Gastroesophageal sphincter (tissue), 4 donors: ENCODE data around the gene PNPLA7. TPM values are rescaled to one million over a fixed set of nuclear protein-coding genes. Genes with fewer than 3 reads are reported as not detected.
"Not testable (repeated sequence)": the region's sequence is repeated elsewhere in the genome, so short reads cannot be mapped to it uniquely, and the experiment has no call there.

Source experiments
- ATAC-seq: fragments of 150-250 bp; one replicate; pipeline ENCODE4 v1.9.1; 2016; ENCODE audit warnings: mild to moderate bottlenecking, moderate library complexity
- H3K27ac ChIP-seq, 4 donors: fragments of 200-600 bp; sonication (generic) in 3 of 4; 1 replicate in 3 of 4; 2 replicates in 1 of 4; pipeline ENCODE4 v1.5.1; 2016 to 2019
- H3K27me3 ChIP-seq: fragments of 200-600 bp; sonication (generic); one replicate; pipeline ENCODE4 v1.5.1; 2019
- H3K36me3 ChIP-seq, 2 donors: fragments of 200-600 bp; sonication (generic); one replicate each; pipeline ENCODE4 v1.5.1; 2019; ENCODE audit warnings: control low read depth in 1 of 2
- H3K4me1 ChIP-seq, 3 donors: fragments of 200-600 bp; sonication (generic); 1 replicate in 2 of 3; 2 replicates in 1 of 3; pipeline ENCODE4 v1.5.1; 2016 to 2019; ENCODE audit warnings: control low read depth in 2 of 3
- H3K4me3 ChIP-seq, 2 donors: fragments of 200-600 bp; sonication (generic); one replicate each; pipeline ENCODE4 v1.5.1; 2019; ENCODE audit warnings: mild to moderate bottlenecking in 1 of 2, moderate library complexity in 1 of 2
- H3K9me3 ChIP-seq, 3 donors: fragments of 200-600 bp; sonication (generic); one replicate each; pipeline ENCODE4 v1.5.1; 2017 to 2019; ENCODE audit warnings: control low read depth in 2 of 3
- EP300 ChIP-seq: sonication (generic); formaldehyde crosslinking; IDR thresholded peaks from one replicate; pipeline ENCODE4 v1.6.1; 2017; ENCODE audit warnings: antibody characterized with exemption, mild to moderate bottlenecking
- POLR2A ChIP-seq, 2 donors: fragments of 450-650 bp; IDR thresholded peaks; one replicate each; pipeline ENCODE4 v1.6.1; 2017; ENCODE audit warnings: antibody characterized with exemption in 2 of 2, mild to moderate bottlenecking in 2 of 2, moderate library complexity in 1 of 2
- POLR2AphosphoS5 ChIP-seq: sonication (generic); formaldehyde crosslinking; IDR thresholded peaks from one replicate; pipeline ENCODE4 v1.6.1; 2017; ENCODE audit warnings: antibody characterized with exemption
- WGBS, 2 donors: methylation state at CpG; one replicate each; pipeline ENCODE4 v1.1.5; 2018; ENCODE audit warnings: low coverage in 1 of 2; 5-methylcytosine and 5-hydroxymethylcytosine counted together
- total RNA-seq, 4 donors: library from RNA; depleted of rRNA; stranded (reverse); fragments of >200 nt; gene quantifications; one replicate each; pipeline ENCODE4 v1.1.0, GENCODE V29; 2016
- TF ChIP-seq, protein P1 (sequence below), 4 experiments: fragments of 200-600 bp in 2 of 4; fragments of 450-650 bp in 2 of 4; sonication (generic) in 1 of 4; IDR thresholded peaks; one replicate each; pipeline ENCODE4 v1.5.1; 2017 to 2019; ENCODE audit warnings: antibody characterized with exemption in 4 of 4, mild to moderate bottlenecking in 2 of 4, moderate library complexity in 2 of 4

PNPLA7 gene
- total RNA-seq, 4 donors from 2014 or later, result 2.0 to 11.2 (median 6.6) TPM

DNA sequence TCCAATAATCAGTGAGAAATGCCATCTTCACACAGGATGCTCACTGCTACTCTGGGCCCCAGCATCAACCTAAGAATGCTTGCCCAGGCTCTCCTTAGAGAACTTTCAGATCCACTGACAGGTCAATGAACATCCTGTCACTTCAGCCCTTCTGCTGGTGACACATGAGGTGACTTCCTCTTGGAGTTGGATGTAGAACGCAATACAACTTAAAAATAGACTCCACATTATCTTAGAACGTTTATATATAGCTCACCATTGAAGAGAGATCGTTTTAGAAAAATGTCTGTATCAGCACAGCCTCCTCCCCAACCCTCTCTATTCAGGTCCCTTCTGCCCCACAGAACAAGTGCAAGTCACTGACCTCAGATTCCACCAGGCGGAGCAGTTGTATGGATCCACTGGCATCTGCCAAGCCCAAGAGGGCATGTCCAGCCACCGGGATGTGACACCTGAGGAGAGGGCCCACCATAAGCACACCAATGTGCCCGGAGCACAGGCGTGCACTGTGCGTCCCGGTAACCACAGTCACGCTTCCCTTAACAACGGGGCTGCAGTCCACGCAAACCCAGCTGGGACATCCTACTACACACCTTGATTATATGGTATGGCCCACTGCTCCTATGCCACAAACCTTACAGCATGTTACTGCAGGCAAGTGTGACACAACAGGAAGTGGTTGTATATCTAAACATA, 25.7 kb upstream of the PNPLA7 start:
- Histone ChIP-seq H3K27me3 (no peaks in the 10 kb centered on the region), H3K4me1 (peaks cover 0 to 48% (median 11%) of the 10 kb centered on the region in 3 donors), H3K9me3 (no peaks in the 10 kb centered on the region), H3K4me3 (no peak overlapping the region), H3K27ac (no peak overlapping the region), H3K36me3 (peaks cover 0 to 61% of the 10 kb centered on the region in 2 donors)
- TF ChIP-seq POLR2AphosphoS5 (no peak), EP300 (no peak), POLR2A (IDR thresholded peaks at IDR 0.05) (no peak)
- TF ChIP-seq, protein P1, sequence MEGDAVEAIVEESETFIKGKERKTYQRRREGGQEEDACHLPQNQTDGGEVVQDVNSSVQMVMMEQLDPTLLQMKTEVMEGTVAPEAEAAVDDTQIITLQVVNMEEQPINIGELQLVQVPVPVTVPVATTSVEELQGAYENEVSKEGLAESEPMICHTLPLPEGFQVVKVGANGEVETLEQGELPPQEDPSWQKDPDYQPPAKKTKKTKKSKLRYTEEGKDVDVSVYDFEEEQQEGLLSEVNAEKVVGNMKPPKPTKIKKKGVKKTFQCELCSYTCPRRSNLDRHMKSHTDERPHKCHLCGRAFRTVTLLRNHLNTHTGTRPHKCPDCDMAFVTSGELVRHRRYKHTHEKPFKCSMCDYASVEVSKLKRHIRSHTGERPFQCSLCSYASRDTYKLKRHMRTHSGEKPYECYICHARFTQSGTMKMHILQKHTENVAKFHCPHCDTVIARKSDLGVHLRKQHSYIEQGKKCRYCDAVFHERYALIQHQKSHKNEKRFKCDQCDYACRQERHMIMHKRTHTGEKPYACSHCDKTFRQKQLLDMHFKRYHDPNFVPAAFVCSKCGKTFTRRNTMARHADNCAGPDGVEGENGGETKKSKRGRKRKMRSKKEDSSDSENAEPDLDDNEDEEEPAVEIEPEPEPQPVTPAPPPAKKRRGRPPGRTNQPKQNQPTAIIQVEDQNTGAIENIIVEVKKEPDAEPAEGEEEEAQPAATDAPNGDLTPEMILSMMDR (IDR thresholded peaks at IDR 0.05), result no peak
- 58 to 68% methylated on average over 4 of the region's 12 CpGs for WGBS, 2 donors
- no peak for ATAC-seq

DNA sequence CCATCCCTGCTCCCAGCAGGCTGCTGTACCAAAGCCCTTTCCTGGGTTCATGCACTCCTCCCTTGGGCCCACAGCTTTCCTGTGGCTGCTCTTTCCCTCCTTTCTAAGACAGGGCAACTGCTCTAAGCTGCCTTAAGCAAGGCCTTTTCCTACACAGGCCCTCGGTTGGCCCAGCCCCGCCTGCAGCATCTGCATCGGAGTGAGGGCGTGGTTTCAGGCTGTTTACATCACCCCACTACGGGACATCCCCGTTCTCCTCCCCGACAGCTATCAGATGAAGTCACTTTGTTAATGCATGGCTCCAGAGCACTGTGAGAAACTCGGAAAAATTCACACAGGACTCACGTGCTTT, 25.1 kb upstream of the PNPLA7 start:
- Histone ChIP-seq H3K27ac (no peak overlapping the region), H3K4me3 (no peak overlapping the region), H3K36me3 (peaks cover 0 to 62% of the 10 kb centered on the region in 2 donors), H3K9me3 (no peaks in the 10 kb centered on the region), H3K4me1 (peaks cover 0 to 43% (median 11%) of the 10 kb centered on the region in 3 donors), H3K27me3 (no peaks in the 10 kb centered on the region)
- WGBS, 2 donors, result 72 to 80% methylated on average over 8 of the region's 9 CpGs
- ATAC-seq, result no peak
- TF ChIP-seq POLR2A (IDR thresholded peaks at IDR 0.05) (no peak), POLR2AphosphoS5 (no peak), EP300 (no peak)
- TF ChIP-seq, protein P1 (IDR thresholded peaks at IDR 0.05), result no peak

DNA sequence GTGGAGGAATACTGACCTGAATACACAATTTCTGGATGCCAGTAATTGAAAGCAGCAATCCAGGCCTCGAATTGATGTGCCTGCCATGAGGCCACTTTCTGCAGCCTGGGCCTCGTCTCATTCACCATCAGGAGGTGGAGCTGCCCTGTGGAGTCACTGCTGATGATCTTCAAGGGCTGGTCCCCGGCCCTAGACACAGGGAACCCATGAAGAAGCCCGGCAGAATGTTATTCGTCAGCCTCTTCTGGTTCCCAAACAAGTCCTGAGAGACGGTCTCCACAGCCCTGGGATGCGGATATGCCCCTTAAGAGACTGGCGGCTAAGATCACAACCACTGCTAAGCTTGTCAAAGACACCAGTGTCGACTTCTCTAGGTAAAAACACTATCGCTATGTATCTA, 24.0 kb upstream of the PNPLA7 start:
- no peak for ATAC-seq
- Histone ChIP-seq H3K4me3 (no peak overlapping the region), H3K4me1 (peaks cover 0 to 31% (median 11%) of the 10 kb centered on the region in 3 donors), H3K27ac (no peak overlapping the region), H3K36me3 (peaks cover 0 to 65% of the 10 kb centered on the region in 2 donors), H3K27me3 (no peaks in the 10 kb centered on the region), H3K9me3 (no peaks in the 10 kb centered on the region)
- TF ChIP-seq POLR2A (IDR thresholded peaks at IDR 0.05) (no peak), EP300 (no peak), POLR2AphosphoS5 (no peak)
- TF ChIP-seq, protein P1 (IDR thresholded peaks at IDR 0.05), result no peak
- 88% methylated on average over 4 of the region's 10 CpGs; no CpG with 5 or more reads in 1 of the 2 donors for WGBS, 2 donors

DNA sequence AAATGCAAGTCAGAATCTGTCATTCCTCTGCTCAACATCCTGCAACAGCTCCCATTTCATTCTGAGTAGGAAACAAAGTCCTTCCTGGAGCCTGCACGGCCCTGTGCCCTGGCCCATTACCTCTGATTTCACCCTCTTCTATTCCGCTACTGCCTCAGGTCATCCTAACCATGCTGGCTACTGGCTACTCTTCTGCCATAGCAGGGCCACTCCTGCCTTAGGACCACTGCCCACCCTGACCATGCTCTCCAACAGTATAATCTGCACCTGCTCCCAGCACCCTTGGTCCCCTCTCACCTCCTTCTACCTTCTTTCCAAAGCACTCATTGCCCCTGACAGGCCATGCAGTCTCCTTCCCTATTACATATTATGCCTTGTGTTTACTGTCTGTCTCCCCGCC, 20.4 kb upstream of the PNPLA7 start:
- no peak overlapping the region for H3K4me3 ChIP-seq
- ATAC-seq, result no peak
- H3K27me3 ChIP-seq, result no peaks in the 10 kb centered on the region
- 100% methylated on average over 1 to 2 of the region's 3 CpGs for WGBS, 2 donors
- H3K36me3 ChIP-seq, result peaks cover 0 to 61% of the 10 kb centered on the region in 2 donors
- no peaks in the 10 kb centered on the region for H3K4me1 ChIP-seq
- H3K9me3 ChIP-seq, result no peaks in the 10 kb centered on the region
- TF ChIP-seq EP300 (no peak), POLR2AphosphoS5 (no peak), POLR2A (IDR thresholded peaks at IDR 0.05) (no peak)
- TF ChIP-seq, protein P1 (IDR thresholded peaks at IDR 0.05), result no peak
- no peak overlapping the region for H3K27ac ChIP-seq

DNA sequence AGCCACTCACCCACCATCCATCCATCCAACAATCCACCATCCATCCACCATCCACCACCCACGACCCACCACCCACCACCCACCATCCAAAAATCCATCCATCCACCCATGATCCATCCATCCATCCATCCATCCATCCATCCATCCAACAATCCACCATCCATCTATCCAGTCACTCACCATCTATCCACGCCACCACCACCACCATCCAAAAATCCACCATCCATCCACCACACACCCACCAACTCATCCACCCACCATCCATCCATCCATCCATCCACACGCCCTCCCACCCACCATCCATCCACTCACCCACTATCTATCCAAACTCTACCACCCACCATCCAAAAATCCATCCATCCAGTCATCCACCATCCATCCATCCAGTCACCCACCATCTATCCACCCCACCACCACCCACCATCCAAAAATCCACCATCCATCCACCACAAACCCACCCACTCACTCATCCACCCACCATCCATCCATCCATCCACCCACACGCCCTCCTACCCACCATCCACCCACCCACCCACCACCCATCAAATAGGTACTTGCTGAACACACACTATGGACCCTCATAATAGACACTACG, 19.5 kb upstream of the PNPLA7 start:
- TF ChIP-seq, protein P1 (IDR thresholded peaks at IDR 0.05), result no peak
- no peak for TF ChIP-seq EP300
- no peak for TF ChIP-seq POLR2AphosphoS5
- no peak for TF ChIP-seq POLR2A (IDR thresholded peaks at IDR 0.05)
- H3K27me3 ChIP-seq, result no peaks in the 10 kb centered on the region
- H3K9me3 ChIP-seq, result no peaks in the 10 kb centered on the region
- 92 to 100% methylated on average over 1 to 5 of the region's 5 CpGs for WGBS, 2 donors
- H3K4me3 ChIP-seq, result no peak overlapping the region
- H3K4me1 ChIP-seq, result no peaks in the 10 kb centered on the region
- H3K36me3 ChIP-seq, result peaks cover 0 to 56% of the 10 kb centered on the region in 2 donors
- ATAC-seq, result no peak
- no peak overlapping the region for H3K27ac ChIP-seq

DNA sequence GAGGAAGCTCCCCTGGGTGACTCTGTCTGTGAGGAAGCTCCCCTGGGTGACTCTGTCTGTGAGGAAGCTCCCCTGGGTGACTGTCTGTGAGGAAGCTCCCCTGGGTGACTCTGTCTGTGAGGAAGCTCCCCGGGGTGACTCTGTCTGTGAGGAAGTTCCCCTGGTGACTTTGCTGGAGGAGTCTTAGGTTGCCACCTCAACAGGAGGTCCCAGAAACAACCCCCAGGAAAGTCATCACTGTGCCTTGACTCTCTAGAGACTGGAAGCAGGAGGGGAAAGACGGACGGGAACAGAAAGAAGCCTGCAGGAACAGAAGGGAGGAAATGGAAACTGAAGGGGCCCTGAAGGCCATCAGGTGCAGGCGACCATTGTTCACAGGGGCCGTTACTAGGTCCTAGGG, 18.2 kb upstream of the PNPLA7 start:
- WGBS, 2 donors, result 86% methylated on average over 2 of the region's 5 CpGs; no CpG with 5 or more reads in 1 of the 2 donors

More for the DNA sequence above, 18.2 kb upstream of the PNPLA7 start:
- H3K4me3 ChIP-seq, H3K9me3 ChIP-seq, H3K27me3 ChIP-seq, ATAC-seq, H3K27ac ChIP-seq, H3K4me1 ChIP-seq: not testable (repeated sequence)
- H3K36me3 ChIP-seq, result peaks cover 0 to 56% of the 10 kb centered on the region in 2 donors
